CD4-positive, alpha-beta memory T cell (primary cell): ENCODE data around the gene ELAC1. TPM values are rescaled to one million over a fixed set of nuclear protein-coding genes. Genes with fewer than 3 reads are reported as not detected.

Experiments used
- CTCF ChIA-PET: fragments of 350-600 bp; sonication (Branson Sonifier 250); formaldehyde crosslinking; loops from one replicate; lab custom pipeline; 2021; ENCODE audit warnings: inconsistent platforms; ENCODE audit not compliant: partially characterized antibody; lab: Charles Lee
- POLR2A ChIA-PET: fragments of 350-600 bp; sonication (Branson Sonifier 250); formaldehyde crosslinking; loops from one replicate; lab custom pipeline; 2021; ENCODE audit not compliant: partially characterized antibody; lab: Charles Lee
- DNase-seq, 5 donors: peaks; one replicate each; pipeline versions ENCODE4 v3.0.0 to v3.0.0-alpha.2; 2020 to 2022; ENCODE audit warnings: mixed read lengths in 1 of 5
- H3K27ac ChIP-seq: one replicate; pipeline ENCODE4 v1.7.0; 2013; ENCODE audit warnings: low read depth, low read length
- H3K27me3 ChIP-seq: 2 replicates; pipeline ENCODE4 v1.7.0; 2013; ENCODE audit warnings: mild to moderate bottlenecking, low read length, moderate library complexity; ENCODE audit not compliant: insufficient read depth
- H3K36me3 ChIP-seq: 2 replicates; pipeline ENCODE4 v1.7.0; 2013; ENCODE audit warnings: mild to moderate bottlenecking, low read length, moderate library complexity; ENCODE audit not compliant: insufficient read depth
- H3K4me1 ChIP-seq: 2 replicates; pipeline ENCODE4 v1.7.0; 2013; ENCODE audit warnings: mild to moderate bottlenecking, low read length, moderate library complexity; ENCODE audit not compliant: insufficient read depth
- H3K4me3 ChIP-seq, 2 donors: one replicate each; pipeline ENCODE4 v1.7.0; 2013; ENCODE audit warnings: low read length in 2 of 2, mild to moderate bottlenecking in 1 of 2
- H3K9me3 ChIP-seq, 2 donors: one replicate each; pipeline ENCODE4 v1.7.0; 2013; ENCODE audit warnings: low read length in 2 of 2, control low read depth in 1 of 2; ENCODE audit not compliant: control insufficient read depth in 1 of 2
- H3K27ac Mint-ChIP-seq, 7 donors: one replicate each; pipeline ENCODE4 v1.8.0; 2020 to 2021; ENCODE audit warnings: mixed read lengths in 7 of 7, mild to moderate bottlenecking in 6 of 7, inconsistent platforms in 3 of 7, moderate library complexity in 3 of 7
- H3K27me3 Mint-ChIP-seq, 2 donors: one replicate each; pipeline ENCODE4 v1.8.0; 2020 to 2021; ENCODE audit warnings: mixed read lengths in 2 of 2
- H3K36me3 Mint-ChIP-seq, 2 donors: one replicate each; pipeline ENCODE4 v1.8.0; 2020 to 2021; ENCODE audit warnings: mixed read lengths in 2 of 2, inconsistent platforms in 1 of 2, mild to moderate bottlenecking in 1 of 2
- H3K4me1 Mint-ChIP-seq, 4 donors: one replicate each; pipeline ENCODE4 v1.8.0; 2020 to 2021; ENCODE audit warnings: mixed read lengths in 4 of 4, mild to moderate bottlenecking in 1 of 4
- H3K4me3 Mint-ChIP-seq, 8 donors: one replicate each; pipeline ENCODE4 v1.8.0; 2020 to 2021; ENCODE audit warnings: mixed read lengths in 8 of 8, mild to moderate bottlenecking in 7 of 8, moderate library complexity in 6 of 8, inconsistent platforms in 3 of 8
- H3K9me3 Mint-ChIP-seq, 8 donors: one replicate each; pipeline ENCODE4 v1.8.0; 2020 to 2021; ENCODE audit warnings: mixed read lengths in 8 of 8, mild to moderate bottlenecking in 5 of 8, inconsistent platforms in 3 of 8, moderate library complexity in 1 of 8
- intact Hi-C: fragments of 100-400 bp; cut with micrococcal nuclease; formaldehyde crosslinking; loops from one replicate; pipeline ENCODE4 v1.15.1; 2023
- polyA plus RNA-seq, 2 donors: library from polyadenylated mRNA; unstranded; fragments of 300-500 nt; fragmentation: Illumina TruSeq; gene quantifications; one replicate each; pipeline ENCODE4 v1.2.3, GENCODE V29; 2021
- total RNA-seq, 2 experiments: library from RNA; stranded (reverse); gene quantifications; one replicate each; pipeline ENCODE4 v1.2.3, GENCODE V29; 2021

The ELAC1 gene
- total and polyA plus RNA-seq, 4 experiments from 2014 or later, result 11.6 to 18.5 (median 13.5) TPM

- H3K36me3 Mint-ChIP-seq, result peaks cover 2 to 4% of the 10 kb centered on the region in 2 donors
- no peaks in the 10 kb centered on the region for H3K36me3 ChIP-seq
- CTCF ChIA-PET, result no interaction called here
- no peaks in the 10 kb centered on the region for H3K4me1 ChIP-seq
- peaks cover 0 to 3% (median 0%) of the 10 kb centered on the region in 8 donors for H3K9me3 Mint-ChIP-seq
- intact Hi-C loops, result no loop called here
- H3K27me3 Mint-ChIP-seq, result no peaks in the 10 kb centered on the region
- no peaks in the 10 kb centered on the region for H3K9me3 ChIP-seq
- no peak for DNase-seq
- POLR2A ChIA-PET, result no interaction called here
- no peak overlapping the region for H3K27ac ChIP-seq
- no peak overlapping the region for H3K4me3 Mint-ChIP-seq
- H3K4me1 Mint-ChIP-seq, result peaks cover 0 to 4% (median 2%) of the 10 kb centered on the region in 4 donors
- no peaks in the 10 kb centered on the region for H3K27me3 ChIP-seq
- no peak overlapping the region for H3K27ac Mint-ChIP-seq
- H3K4me3 ChIP-seq, result no peak overlapping the region
Observed at GRCh38 chr18:51013259-51013658, 45.4 kb downstream of the ELAC1 start.

DNA sequence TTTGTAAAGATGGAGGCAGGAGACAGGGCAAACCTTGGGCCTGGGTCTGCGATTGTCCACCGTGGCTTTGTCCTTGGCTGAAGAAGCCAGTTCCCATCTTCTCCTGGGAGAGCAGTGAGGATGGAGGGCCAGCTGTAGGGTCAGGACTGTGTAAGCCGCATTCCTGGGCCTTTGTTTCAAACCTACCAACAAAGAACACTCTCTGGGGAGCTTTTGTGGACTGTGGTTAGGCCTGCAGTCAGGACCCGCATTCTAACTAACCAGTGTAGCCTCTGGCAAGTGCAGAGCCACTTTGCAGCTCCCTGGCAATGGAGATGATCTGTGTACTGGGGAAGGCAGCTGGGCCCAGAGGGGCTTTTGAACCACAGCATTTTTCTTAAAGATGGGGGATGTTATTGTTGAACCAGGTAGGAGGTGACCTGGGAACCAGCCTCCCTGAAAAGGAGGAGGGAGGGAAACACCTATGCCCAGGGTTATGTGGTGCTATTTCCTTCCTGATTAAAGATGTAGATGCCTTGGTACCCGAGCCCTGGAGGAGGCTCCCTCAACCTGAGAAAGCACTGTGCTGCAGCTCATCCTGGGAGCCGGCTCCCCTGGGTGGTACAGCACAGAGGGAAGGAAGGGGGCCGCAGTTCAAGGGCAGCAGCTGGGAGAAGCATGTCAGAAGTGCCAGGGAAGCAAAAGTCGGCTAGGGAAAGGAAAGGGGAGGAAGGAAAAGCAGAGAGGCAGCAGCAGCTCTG lies 49.5 kb downstream of the ELAC1 start:
- no peak overlapping the region for H3K4me3 ChIP-seq
- CTCF ChIA-PET, result no interaction called here
- peaks cover 0 to 2% (median 0%) of the 10 kb centered on the region in 8 donors for H3K9me3 Mint-ChIP-seq
- H3K27me3 Mint-ChIP-seq, result no peaks in the 10 kb centered on the region
- no peaks in the 10 kb centered on the region for H3K27me3 ChIP-seq
- intact Hi-C loops, result no loop called here
- H3K4me1 ChIP-seq, result no peaks in the 10 kb centered on the region
- H3K27ac ChIP-seq, result no peak overlapping the region
- H3K36me3 ChIP-seq, result no peaks in the 10 kb centered on the region
- peak overlapping the region in 4 of 7 donors; percentile 47 to 78 (median 63) for H3K27ac Mint-ChIP-seq
- DNase-seq, result no peak
- POLR2A ChIA-PET, result interaction anchor here (1.4 kb wide), 1 partner anchor 13 kb away, joined by 4 read pairs; the partner anchor contains the start of gene SMAD4
- no peaks in the 10 kb centered on the region for H3K9me3 ChIP-seq
- H3K4me1 Mint-ChIP-seq, result peaks cover 0 to 4% (median 3%) of the 10 kb centered on the region in 4 donors
- H3K36me3 Mint-ChIP-seq, result peaks cover 2 to 4% of the 10 kb centered on the region in 2 donors
- H3K4me3 Mint-ChIP-seq, result no peak overlapping the region

GRCh38 chr18:51020536-51020935 lies 52.7 kb downstream of the ELAC1 start:
- no peaks in the 10 kb centered on the region for H3K36me3 ChIP-seq
- H3K27ac Mint-ChIP-seq, result no peak overlapping the region
- H3K4me1 Mint-ChIP-seq, result peaks cover 2 to 9% (median 7%) of the 10 kb centered on the region in 4 donors

DNA sequence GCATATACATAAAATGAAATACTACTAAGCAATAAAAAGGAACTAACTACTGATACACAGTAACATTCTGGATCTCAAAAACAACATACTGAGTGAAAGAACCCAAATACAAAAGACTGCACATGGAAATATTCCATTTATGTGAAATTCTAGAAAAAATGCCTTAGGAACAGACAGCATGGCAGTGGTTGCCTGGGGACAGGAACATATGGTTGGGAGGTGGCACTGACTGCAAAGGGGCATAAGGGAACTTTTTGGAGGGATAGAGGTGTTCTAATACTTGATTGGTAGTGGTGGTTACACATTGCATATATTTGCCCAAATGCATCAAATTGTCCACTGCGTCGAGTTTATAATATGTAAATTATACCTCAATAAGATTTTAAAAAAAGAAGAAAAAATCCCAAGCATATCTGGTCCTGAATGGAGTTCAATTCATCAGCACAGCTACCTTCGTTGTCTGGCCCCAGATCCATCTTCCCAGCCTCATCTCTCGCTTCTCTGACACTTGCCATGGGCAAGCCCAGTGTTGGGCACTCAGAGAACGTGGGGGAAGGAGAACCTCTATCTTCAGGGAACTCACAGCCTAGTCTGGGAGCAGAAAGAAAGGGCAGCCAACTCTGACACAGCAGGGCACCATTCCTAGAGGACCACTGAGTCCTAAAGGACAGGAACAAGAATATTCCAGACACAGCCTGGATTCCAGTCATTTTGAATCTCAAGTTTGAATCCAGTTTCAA lies 53.6 kb downstream of the ELAC1 start:
- Mint-ChIP-seq H3K4me3 (no peak overlapping the region), H3K4me1 (peaks cover 2 to 9% (median 7%) of the 10 kb centered on the region in 4 donors), H3K27me3 (no peaks in the 10 kb centered on the region), H3K9me3 (peaks cover 0 to 5% (median 0%) of the 10 kb centered on the region in 8 donors), H3K27ac (peak overlapping the region in 2 of 7 donors; percentile 2 to 24), H3K36me3 (peaks cover 5 to 6% of the 10 kb centered on the region in 2 donors)
- ChIA-PET CTCF (no interaction called here), POLR2A (no interaction called here)
- H3K27me3 ChIP-seq, result no peaks in the 10 kb centered on the region
- H3K27ac ChIP-seq, result no peak overlapping the region
- peaks cover 1% of the 10 kb centered on the region for H3K36me3 ChIP-seq
- no peak for DNase-seq
- intact Hi-C loops, result no loop called here
- H3K4me3 ChIP-seq, result no peak overlapping the region
- H3K9me3 ChIP-seq, result no peaks in the 10 kb centered on the region
- peaks cover 15% of the 10 kb centered on the region for H3K4me1 ChIP-seq

More at GRCh38 chr18:51020536-51020935, 52.7 kb downstream of the ELAC1 start:
- no peaks in the 10 kb centered on the region for H3K9me3 ChIP-seq
- CTCF ChIA-PET, result interaction anchor here (2.0 kb wide), 1 partner anchor 200 kb away, joined by 4 read pairs; the partner anchor contains the start of gene MRO
- H3K4me3 ChIP-seq, result no peak overlapping the region
- no peak overlapping the region for H3K4me3 Mint-ChIP-seq
- H3K27ac ChIP-seq, result no peak overlapping the region
- no peak for DNase-seq
- H3K4me1 ChIP-seq, result peaks cover 6% of the 10 kb centered on the region
- H3K9me3 Mint-ChIP-seq, result peaks cover 0 to 5% (median 0%) of the 10 kb centered on the region in 8 donors
- H3K36me3 Mint-ChIP-seq, result peaks cover 5 to 6% of the 10 kb centered on the region in 2 donors
- intact Hi-C loops, result no loop called here
- no peaks in the 10 kb centered on the region for H3K27me3 Mint-ChIP-seq
- no peaks in the 10 kb centered on the region for H3K27me3 ChIP-seq
- POLR2A ChIA-PET, result no interaction called here

DNA sequence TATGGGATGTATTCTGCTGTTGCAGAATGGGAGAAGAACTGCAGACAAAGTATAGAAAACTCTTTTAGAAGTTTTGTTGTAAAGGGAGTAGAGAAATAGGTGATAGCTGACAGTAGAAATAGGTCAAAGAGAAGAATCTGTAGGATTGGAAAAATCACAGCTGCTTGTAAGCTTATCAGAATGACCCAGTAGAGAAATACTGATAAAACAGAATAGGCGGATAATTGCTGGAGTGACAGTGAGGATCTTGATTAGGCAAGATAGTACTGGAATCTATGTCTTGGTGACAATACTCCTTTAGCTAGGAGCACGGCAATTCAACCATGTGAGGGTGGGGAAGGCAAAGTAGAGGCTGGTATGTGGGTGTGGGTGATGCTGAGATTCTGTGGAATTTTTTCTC lies 57.7 kb downstream of the ELAC1 start:
- H3K27ac ChIP-seq, result no peak overlapping the region
- no peaks in the 10 kb centered on the region for H3K27me3 ChIP-seq
- peaks cover 21 to 27% (median 24%) of the 10 kb centered on the region in 4 donors for H3K4me1 Mint-ChIP-seq
- H3K9me3 ChIP-seq, result no peaks in the 10 kb centered on the region
- ChIA-PET CTCF (no interaction called here), POLR2A (interaction anchor here (1.4 kb wide), 1 partner anchor 147 kb away, joined by 5 read pairs; the partner anchor contains the start of gene ME2)
- H3K4me1 ChIP-seq, result peaks cover 41% of the 10 kb centered on the region
- H3K27me3 Mint-ChIP-seq, result no peaks in the 10 kb centered on the region
- H3K9me3 Mint-ChIP-seq, result peaks cover 0 to 7% (median 0%) of the 10 kb centered on the region in 8 donors
- H3K4me3 ChIP-seq, result no peak overlapping the region
- intact Hi-C loops, result no loop called here
- H3K36me3 ChIP-seq, result peaks cover 5% of the 10 kb centered on the region
- H3K27ac Mint-ChIP-seq, result no peak overlapping the region
- DNase-seq, result no peak
- H3K36me3 Mint-ChIP-seq, result peaks cover 6 to 19% of the 10 kb centered on the region in 2 donors
- H3K4me3 Mint-ChIP-seq, result no peak overlapping the region

DNA sequence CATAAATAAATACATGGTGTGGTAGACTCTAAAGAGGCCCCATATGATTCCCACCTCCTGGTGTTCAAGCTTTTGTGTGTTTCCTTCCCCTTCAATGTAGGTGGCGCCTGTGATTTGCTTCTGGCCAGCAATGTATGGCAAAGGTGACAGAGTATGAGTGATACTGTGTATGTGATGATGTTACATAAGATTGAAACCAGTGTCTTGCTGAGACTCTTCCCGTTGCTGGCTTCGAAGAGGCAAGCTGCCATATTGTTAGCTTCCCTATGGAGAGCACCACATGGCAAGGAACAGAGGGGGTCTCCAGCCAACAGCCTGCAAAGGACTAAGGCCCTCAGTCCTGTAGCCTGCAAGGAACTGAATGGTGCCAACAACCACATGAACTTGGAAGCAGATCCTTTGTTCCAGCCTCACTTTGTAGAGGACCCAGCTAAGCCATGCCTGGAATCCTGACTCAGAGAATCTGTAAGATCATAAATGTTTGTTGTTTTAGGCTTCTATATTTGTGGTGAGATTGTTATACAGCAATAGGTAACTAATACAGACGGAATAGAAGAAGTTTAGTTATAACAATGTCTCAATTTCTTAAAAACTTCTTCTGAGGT lies 60.5 kb downstream of the ELAC1 start:
- Histone ChIP-seq H3K9me3 (no peaks in the 10 kb centered on the region), H3K4me1 (peaks cover 65% of the 10 kb centered on the region), H3K27ac (no peak overlapping the region), H3K27me3 (no peaks in the 10 kb centered on the region), H3K4me3 (no peak overlapping the region), H3K36me3 (peaks cover 5% of the 10 kb centered on the region)
- ChIA-PET CTCF (interaction anchor here (1.6 to 5.0 kb wide), 4 partner anchors 11 to 148 kb away, joined by 4 to 26 read pairs (median 7); partner anchors contain the start of gene ELAC1), POLR2A (interaction anchor here (6.0 to 6.1 kb wide), 2 partner anchors 61 to 151 kb away, joined by 95 to 120 read pairs; partner anchors contain the start of genes ELAC1 and ME2)
- no peak for DNase-seq
- intact Hi-C loops, result no loop called here
- Mint-ChIP-seq H3K27me3 (no peaks in the 10 kb centered on the region), H3K27ac (peak overlapping the region in 6 of 7 donors; percentile 2 to 99 (median 98)), H3K4me3 (peak overlapping the region in 7 of 8 donors; percentile 0 to 99 (median 96)), H3K9me3 (peaks cover 0 to 7% (median 0%) of the 10 kb centered on the region in 8 donors), H3K4me1 (peaks cover 33 to 50% (median 39%) of the 10 kb centered on the region in 4 donors), H3K36me3 (peaks cover 4 to 38% of the 10 kb centered on the region in 2 donors)
